ENCODE measurements around the gene METTL21C.

Gene METTL21C

DNA sequence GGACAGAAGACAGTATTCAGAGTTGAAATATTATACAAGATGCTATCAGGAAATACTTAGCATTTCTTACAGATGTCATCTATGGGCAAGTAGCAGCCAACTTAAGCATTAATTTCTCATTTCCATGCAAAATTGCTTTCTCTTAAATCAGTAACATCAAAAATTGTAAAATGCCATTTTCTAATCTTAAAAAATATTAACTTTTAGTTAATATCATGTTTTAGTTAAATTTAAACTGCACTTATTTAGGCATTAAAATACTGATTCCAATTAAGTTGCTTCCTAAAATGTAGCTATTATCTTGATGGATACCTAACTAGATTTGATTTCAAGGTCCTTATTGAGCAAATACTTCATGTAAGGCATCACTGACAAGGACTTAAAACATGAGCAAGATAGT is 27.8 kb downstream of the METTL21C start:
- no peak for DNase-seq (ENCODE audit: low read depth)

DNA sequence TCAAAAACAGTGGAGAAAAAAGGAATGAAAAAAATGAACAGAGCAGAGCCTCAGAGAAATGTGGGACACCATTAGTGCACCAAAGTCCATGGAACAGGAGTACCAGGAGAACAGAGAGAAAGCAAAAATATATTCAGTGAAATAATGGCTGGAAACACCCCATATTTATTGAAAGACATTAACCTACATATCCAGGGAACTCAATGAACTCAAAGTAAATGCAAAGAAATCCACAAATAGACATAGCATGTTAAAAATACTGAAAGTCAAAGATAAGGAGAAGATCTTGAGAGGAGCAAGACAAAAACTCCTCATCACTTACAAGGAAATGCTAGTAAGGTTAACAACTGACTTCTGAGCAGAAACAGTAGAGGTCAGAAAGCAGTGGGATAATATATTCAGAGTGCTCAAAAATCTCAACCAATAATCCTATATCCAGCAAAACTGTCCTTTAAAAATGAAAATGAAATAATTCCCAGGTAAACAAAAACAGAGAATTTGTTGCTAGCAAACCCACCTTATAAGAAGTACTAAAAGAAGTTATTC is 35.6 kb downstream of the METTL21C start:
- DNase-seq (ENCODE audit: low read depth) = no peak

DNA sequence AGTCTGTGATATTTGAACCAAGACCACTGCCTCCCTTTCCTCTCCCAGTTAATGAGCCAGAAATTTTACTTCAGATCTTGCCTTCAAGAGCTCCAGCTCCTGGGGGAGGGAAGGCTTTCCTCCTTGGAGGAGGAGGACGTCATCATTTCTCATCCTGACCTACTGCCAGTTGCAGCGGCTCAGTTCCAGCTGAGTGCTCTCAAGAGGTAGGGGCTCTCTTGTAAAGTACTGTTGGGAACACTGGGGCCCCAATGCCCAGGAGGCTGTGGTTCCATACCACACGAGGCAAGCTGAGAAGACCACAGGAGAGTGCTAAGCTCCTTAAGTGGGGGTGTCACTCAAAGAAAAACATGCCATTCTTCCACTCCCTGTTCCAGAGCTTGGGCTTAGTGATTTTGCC is 36.2 kb downstream of the METTL21C start:
- DNase-seq (ENCODE audit: low read depth) = no peak

DNA sequence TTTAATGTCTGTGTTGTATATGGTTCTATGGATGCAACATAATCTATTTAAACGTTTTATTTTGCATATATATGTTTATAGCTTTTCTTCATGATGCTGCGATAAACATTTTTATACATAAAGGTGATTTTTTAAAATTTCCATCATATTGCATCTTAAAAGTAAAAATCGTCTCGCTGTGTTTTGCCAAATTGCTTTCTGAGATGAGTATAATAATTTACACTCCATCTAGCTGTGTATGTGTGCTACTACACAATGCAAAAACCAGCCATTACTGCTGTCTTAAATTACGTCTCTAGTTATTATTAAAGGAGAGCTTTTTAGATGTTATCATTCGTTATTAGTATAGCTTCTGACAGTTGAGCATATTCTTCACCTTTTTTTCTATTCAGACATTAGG is 37.2 kb downstream of the METTL21C start:
- DNase-seq (ENCODE audit: low read depth) = no peak

DNA sequence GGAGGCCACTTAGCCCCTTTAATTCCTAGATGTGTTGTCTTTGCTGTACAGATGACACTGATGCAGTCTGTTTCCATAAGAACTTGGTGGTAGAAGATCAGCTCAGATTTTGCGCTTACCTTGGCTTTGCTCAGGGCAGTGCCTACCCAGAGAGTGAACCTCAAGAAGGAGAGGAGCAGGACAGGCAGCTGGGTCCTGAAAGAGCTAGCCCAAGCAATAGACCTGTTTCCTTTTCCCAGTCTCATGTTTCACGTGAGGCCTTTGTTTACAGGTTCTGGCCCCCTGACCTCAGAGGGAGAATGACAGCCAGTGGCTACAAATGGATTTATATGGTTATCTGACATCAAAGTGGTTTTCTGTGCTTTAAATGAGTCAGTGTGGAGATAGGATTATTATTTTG is 40.1 kb downstream of the METTL21C start:
- no peak for DNase-seq (ENCODE audit: low read depth)

DNA sequence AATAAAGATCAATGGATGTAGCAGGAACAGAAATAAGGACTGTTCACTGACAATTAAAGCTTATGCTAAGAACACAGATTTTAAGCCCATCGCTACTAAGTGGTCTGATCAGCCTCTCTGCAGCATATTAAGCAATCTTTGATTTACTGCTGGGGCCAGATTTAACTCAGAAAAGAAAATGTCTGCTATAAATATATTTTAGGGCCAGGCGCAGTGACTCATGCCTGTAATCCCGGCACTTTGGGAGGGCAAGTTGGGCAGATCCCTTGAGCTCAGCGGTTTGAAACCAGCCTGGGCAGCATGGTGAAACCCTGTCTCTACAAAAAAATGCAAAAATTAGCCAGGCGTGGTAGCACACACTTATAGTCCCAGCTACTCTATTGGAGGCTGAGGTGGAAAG is 43.0 kb downstream of the METTL21C start:
- no peak for DNase-seq (ENCODE audit: low read depth)

DNA sequence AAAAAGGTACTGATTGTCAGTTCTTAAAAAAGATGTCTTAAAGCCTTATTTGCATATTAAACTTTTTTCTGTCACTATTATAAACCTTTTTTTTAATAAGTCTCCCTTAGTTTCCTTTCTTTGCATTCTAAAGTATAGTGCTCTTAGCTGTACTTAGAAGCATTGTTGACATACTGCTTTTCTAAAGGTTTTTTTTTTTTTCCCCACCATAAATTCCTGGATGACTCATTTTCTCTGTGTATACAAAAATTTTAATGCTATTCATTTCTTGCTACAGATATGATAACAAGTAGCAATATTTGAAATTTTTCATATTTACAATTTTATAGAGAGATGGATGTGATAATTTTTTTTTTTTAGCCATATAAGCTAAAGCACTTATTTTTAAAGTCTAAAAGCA is 43.5 kb downstream of the METTL21C start:
- DNase-seq (ENCODE audit: low read depth) = no peak

DNA sequence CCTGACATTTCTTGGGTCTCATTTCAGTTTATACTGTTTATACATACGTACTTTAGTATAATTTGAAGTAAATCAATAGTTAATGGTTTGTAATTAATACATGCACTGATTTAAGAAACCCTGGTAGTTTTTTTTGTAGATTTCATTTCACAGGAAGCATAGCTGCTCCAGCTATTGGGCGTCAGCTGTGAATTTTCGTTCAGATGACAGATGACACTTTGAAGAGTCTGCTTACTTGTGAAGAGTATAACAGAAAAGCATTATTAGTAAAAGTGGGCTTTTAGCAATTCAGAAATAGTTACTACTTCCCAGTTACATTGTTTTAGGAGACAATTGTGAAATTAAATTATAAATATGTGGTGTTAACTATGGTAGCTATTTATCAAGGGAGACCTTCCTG is 44.4 kb downstream of the METTL21C start:
- no peak for DNase-seq (ENCODE audit: low read depth)

DNA sequence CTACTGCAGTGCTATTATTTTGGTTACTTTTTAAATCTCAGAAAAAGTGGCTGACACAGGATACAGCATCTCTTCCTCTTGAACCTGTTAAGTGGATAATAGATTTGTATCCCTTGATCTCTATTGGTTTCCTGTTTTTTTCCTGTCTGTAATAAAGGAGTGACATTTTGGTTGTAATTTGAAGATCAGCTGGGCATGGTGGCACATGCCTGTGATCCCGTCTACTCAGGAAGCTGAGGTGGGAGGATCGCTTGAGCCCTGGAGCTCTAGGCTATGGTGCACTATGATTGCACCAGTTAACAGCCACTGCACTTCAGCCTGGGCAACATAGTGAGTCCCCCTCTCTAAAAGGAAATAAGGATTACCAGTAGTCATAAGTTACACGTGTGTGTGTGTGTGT is 46.8 kb downstream of the METTL21C start:
- DNase-seq (ENCODE audit: low read depth) = no peak

DNA sequence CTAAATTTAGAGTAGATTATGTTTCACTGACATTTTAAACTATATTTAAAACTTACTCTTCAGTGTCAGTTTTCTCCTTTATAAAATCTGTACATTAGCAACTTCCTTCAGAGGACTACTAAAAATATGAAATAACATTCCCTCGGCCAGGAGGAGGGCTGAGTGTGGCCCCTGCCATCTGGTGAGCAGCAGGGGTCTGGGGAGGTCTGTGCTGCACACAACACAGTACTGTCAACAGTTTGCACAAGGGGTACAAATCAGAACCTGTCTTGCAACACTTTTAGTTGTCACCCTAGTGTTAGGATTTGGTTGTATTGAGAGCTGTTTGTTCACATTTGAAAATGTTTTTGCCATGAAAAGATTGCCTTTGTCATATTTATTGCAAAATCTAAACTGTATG is 49.1 kb downstream of the METTL21C start:
- no peak for DNase-seq (ENCODE audit: low read depth)

DNA sequence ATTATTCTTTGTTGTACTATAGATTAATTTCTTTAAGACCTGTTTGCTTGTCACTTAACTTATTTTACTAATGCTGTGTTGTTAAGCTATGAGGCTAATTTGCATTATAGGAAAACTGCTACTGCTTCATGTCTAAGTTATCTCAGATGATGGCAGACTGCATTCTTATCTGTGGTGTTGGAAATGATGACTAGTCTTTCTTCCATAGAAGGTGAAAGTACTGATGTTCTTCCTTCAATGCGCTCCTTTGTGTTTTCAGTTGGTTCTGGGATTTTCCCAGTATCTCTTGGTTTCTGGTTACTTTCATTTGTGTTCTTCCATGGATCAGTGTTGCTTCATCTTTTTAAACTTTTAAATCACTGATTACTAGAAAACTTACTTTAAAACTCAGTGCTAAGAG is 51.2 kb downstream of the METTL21C start:
- no peak for DNase-seq (ENCODE audit: low read depth)

DNA sequence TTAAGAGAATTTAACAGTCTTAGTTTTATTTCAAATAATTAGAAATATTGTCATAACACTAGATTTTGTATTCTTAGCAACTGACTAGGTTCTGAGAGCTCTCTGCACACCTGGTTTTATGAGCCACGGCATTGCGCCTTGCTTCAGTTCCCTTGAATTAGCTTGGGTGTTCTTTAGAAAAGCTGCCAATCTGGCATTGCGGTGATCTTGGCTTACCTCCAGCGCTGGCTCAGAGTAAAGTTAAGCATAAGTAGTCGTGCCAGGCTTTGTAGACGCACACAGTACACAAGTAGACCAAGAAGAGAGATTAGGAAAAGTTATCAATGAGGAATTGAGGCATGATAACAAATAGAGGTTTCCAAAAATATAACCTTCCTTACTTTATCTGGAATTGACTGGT is 52.4 kb downstream of the METTL21C start:
- DNase-seq (ENCODE audit: low read depth) = no peak

DNA sequence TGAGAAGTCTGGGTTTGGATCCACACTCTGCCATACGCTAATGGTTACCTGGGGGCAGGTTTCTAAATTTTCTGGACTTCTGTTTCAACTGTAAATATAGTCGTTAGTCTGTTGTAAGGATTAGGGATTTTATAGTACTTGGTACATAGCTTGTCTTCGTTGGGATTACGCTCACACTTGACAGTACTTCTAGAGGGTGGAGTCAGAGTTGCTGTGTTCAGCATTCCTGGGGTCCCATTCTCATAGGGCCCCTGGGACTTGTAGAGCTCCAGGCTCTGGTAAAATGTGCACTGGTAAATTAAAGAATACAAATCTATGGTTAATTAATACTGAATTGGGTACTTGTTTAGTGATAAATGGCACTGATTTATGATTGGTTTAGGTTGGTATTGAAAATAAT is 52.8 kb downstream of the METTL21C start:
- no peak for DNase-seq (ENCODE audit: low read depth)

DNA sequence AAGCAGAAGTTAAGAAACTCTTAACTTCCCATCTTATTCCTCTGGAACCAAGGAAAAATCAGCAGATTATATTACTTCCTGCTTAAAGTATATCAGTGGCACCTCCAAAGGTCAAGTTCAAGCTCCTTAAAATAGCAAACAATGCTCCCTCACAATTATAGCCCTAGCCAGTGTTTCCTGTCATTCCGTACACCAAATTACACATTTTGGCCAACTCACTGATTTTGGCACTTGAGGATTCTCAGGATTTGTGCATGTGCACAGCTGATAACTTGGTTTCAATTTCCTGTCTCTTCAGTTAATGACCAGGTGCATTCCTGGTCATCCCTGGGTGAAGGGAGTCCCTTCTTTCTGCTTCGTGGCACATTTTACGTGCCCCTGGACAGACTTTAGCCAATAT is 56.1 kb downstream of the METTL21C start:
- no peak for DNase-seq (ENCODE audit: low read depth)
